ENCODE data around the gene GUCY1A1. TPM values are rescaled to one million over a fixed set of nuclear protein-coding genes. Genes with fewer than 3 reads are reported as not detected.

Gene GUCY1A1
- total RNA-seq, 1 donor from 2014 or later = 4.9 TPM

DNA sequence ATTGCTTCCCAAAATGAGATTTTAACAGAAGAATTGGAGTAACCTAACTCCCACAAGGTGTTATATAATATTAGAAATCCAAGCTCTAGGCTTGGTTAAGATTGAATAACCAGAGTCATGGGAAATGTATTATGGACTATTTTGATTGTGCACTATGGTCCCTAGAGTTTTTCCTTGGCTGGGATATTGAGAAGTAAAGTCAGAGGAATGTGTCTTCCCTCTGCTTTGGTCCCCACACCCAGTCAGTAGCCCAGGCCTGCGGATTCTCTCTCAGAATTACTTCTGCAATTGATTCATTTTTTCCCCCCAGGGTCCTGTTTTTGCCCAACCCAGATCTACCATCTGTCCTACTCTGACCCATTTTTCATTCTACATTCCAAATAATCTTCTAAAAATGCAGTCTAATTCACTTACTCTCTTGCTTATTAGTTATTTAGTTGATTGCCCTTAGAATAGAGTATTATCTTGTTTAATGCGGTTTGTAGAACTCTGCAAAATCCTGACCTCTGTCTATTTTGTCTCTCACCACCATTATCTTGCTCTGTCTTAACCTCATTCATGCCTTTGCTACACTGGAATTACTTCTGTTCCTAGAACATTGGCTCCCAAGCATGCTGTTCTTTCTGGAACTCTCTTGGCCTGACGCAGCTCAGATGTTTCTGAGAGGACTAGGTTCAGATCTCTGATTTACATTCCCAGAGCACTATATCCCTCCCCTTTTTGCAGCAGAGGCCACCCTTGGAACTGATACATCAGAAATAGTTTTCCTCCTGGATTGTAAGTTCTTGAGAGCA, 23.6 kb downstream of the GUCY1A1 start:
- DNase-seq (ENCODE audit: low spot score) (no peak), ATAC-seq (peak; percentile 15)

DNA sequence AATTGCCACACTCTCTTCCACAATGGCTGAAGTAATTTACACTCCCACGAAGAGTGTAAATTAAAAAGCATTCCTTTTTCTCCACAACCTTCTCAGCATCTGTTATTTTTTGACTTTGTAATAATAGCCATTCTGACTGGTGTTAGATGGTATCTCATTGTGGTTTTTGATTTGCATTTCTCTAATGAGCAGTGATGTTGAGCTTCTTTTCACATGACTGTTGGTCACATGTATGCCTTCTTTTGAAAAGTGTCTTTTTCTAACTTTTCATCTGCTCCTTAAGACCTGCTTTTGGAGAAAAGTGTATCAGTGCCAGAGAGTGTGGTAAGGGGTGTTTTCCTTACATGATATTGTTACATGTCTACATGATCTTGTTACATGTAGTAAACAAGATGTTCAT, 25.7 kb downstream of the GUCY1A1 start:
- ATAC-seq (no peak), DNase-seq (ENCODE audit: low spot score) (no peak)

- ATAC-seq (peak; percentile 39), DNase-seq (ENCODE audit: low spot score) (no peak)
Measured at GRCh38 chr4:155693015-155693663, 26.5 kb downstream of the GUCY1A1 start.

DNA sequence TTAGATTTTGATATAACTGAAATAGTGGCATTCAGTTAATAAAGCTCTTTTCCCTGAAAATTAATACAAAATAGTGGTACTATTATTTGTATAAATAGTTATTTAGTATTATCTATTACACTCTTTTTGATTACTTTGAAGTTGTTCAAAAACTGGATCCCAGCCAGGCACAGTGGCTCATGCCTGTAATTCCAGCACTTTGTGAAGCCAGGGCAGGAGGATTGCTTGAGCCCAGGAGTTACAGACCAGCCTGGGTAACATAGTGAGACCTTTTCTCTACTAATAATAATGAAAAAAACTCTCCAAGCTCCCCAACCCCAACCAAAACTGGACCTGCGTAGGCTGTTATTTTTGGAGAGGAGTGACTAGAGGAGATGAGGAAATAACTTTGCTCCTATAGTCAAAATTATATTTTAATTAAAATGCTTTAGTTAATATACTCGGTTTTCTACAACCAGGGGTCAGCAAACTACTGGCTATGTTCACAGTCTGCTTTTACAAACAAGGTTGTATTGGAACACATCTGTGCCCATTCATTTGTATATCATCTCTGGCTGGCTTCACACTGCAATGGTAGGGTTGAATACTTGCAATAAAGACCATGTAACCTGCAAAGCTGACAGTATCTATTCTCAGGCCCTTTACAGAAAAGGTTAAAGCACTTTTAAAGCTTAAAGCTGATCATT, 27.6 kb downstream of the GUCY1A1 start:
- peak; percentile 23 for ATAC-seq
- DNase-seq (ENCODE audit: low spot score) = no peak

GRCh38 chr4:155696226-155696625, 29.6 kb downstream of the GUCY1A1 start:
- ATAC-seq (no peak), DNase-seq (ENCODE audit: low spot score) (no peak)

DNA sequence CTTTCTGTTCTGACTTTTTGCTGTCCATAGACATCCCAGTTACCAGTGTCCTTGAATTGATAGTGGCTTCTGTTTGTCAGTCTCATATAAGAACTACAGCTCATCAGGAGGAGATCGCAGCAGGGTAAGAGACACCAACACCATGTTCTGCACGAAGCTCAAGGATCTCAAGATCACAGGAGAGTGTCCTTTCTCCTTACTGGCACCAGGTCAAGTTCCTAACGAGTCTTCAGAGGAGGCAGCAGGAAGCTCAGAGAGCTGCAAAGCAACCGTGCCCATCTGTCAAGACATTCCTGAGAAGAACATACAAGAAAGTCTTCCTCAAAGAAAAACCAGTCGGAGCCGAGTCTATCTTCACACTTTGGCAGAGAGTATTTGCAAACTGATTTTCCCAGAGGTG, 30.1 kb downstream of the GUCY1A1 start:
- no peak for DNase-seq (ENCODE audit: low spot score)
- no peak for ATAC-seq

- ATAC-seq = no peak
- DNase-seq (ENCODE audit: low spot score) = no peak
Measured at GRCh38 chr4:155701827-155702226, 35.2 kb downstream of the GUCY1A1 start.

DNA sequence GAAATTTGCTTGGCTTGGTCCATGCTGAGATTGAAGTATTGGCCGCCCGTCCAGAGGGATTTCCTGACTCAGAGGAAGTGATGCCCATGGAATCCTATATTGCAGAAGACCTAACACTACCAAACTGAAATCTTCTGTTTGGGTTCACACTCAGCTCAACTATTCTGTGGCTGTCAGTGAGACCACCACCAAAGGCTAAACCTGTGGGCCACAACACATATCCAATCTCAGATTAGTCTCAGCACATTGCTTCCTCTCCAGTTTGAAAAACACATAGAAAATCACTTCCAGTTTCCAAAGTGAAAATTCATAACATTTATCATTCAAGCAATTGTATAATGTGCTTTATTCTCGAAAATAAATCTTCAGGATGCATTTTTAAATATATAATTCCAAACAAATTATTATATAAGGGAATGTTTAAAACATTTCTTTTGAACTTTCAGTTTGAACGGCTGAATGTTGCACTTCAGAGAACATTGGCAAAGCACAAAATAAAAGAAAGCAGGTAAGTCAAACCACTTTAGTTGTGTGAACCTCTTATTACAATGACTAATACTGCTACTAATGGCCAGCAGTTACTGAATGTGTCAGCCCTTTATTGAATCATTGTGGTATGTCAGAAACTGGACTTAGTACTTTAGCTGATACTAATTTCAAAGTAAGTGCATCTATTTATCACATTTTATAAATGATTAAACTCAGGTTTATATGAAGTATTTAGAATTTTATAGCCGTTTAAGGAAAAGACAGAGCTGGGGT, 37.0 kb downstream of the GUCY1A1 start:
- ATAC-seq (no peak), DNase-seq (ENCODE audit: low spot score) (no peak)

GRCh38 chr4:155704841-155705404, 38.3 kb downstream of the GUCY1A1 start:
- ATAC-seq (no peak), DNase-seq (ENCODE audit: low spot score) (no peak)

DNA sequence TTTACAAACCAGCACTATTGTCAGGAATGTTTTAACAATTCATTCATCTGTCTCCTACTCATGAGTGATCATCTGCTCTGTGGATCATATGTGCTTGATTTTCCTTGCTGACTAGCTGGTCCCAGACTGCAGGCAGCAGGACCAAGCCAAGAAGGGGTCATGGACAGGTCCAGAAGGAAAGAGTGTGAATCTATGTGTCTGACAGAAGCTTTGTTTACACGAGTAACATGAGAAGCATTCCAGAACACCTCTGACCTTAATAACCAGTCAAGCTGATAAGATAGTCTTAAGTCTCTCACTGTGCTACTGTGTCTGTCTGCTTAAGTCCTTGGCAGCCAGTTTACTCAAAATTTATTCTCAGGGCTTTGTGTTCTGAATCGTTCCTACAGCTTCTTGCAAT, 39.0 kb downstream of the GUCY1A1 start:
- DNase-seq (ENCODE audit: low spot score) (no peak), ATAC-seq (peak; percentile 59)

- DNase-seq (ENCODE audit: low spot score) (no peak), ATAC-seq (no peak)
Measured at GRCh38 chr4:155706147-155706546, 39.5 kb downstream of the GUCY1A1 start.

DNA sequence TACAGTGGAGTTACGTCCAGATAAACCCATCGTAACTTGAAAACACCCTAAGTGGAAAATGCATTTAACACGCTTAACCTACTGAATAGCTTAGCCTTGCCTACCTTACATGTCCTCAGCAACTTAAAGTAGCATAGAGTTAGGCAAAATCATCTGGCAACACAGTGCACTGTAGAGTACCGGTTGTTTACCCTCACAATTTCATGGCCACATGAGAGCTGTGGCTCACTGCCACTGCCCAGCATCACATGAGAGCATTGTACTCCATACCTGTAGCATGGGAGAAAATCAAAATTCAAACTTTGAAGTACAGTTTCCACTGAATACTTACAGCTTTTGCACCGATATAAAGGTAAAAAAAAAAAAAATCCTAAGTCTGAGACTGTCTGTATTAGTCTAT, 40.6 kb downstream of the GUCY1A1 start:
- DNase-seq (ENCODE audit: low spot score) = no peak
- ATAC-seq = no peak

DNA sequence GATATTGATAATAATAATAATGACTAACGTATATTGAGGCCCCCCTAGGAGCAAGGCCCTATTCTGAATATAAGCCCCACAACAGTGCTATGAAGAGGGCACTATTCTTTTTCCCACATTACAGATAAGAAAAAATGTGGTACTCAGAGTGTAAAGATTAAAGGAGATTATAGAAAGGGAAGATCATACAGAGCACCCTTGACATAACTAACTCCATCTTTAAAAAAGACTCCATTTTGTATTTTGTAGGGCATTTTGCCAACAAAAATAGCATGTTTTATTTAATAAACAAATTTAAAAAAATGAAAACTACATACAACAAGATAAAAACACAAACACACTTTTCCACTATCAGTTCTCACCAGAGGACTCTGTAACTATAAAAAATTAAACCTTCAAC, 42.1 kb downstream of the GUCY1A1 start:
- DNase-seq (ENCODE audit: low spot score) = no peak
- no peak for ATAC-seq

DNA sequence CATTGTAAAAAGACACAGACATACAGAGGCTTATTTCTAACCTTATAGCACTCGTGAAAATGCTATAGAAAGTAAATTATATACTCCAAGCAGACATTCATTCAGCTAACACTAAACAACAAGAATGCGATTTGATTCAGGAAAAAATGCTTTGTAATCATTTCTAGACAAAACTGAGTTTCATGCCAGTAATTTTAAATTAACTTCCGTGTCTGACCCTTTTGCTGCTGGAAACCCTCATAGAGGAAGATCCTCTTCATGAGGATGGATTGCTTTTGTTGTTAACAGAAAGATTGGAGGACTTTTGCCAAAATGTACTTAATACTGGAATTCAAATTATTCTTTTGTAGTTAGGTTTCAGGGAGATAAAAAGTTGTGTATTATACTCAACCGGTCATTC, 43.3 kb downstream of the GUCY1A1 start:
- DNase-seq (ENCODE audit: low spot score) (no peak), ATAC-seq (no peak)

- no peak for ATAC-seq
- no peak for DNase-seq (ENCODE audit: low spot score)
Measured at GRCh38 chr4:155711556-155711955, 44.9 kb downstream of the GUCY1A1 start.

- no peak for DNase-seq (ENCODE audit: low spot score)
- no peak for ATAC-seq
Measured at GRCh38 chr4:155712846-155713245, 46.2 kb downstream of the GUCY1A1 start.

DNA sequence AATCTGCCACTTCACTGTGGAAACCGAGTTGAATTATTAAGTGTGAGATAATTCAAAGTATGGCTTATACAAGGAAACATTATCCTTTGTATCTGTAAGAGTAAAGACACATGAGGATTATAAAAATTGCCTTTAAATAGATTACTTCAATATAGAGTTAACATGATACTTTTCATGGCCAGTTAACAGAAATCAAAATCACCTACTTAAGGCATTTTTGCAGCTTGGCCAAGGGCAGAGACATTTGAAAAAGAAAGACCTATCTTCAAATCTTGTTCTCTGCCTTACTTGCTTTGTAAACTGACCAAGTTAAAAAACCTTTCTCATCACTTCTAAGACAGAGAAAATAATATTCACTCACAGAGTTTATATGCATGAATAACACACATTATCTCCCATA, 47.3 kb downstream of the GUCY1A1 start:
- ATAC-seq (no peak), DNase-seq (ENCODE audit: low spot score) (no peak)

DNA sequence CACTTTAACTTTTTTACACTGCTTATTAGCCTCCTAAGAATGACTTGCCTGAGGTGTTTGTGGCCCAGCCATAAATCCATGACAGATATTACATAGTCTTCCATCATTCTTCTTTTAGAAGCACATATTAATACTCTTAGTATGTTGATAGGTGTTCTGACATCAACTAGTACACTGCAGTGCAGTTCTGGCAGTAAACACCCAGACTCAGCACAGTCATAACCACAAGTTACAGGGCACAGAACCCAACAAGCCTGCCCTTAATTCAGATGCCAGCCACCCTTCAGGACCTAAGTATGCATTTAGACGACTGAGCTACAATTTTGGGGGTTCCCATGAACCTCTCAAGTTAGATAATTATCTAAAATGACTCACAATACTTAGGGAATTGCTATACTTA, 55.7 kb downstream of the GUCY1A1 start:
- DNase-seq (ENCODE audit: low spot score) (no peak), ATAC-seq (no peak)

GRCh38 chr4:155722816-155723499, 56.3 kb downstream of the GUCY1A1 start:
- DNase-seq (ENCODE audit: low spot score) = no peak
- no peak for ATAC-seq

GRCh38 chr4:155724731-155725130, 58.1 kb downstream of the GUCY1A1 start:
- DNase-seq (ENCODE audit: low spot score) (no peak), ATAC-seq (no peak)
